Measurements from ENCODE around the gene ZNF396.

- TF ChIP-seq POLR2A (IDR thresholded peaks at IDR 0.05) (no peak), CTCF (IDR thresholded peaks at IDR 0.05) (no peak)
Measured at GRCh38 chr18:35409911-35410310, 32.8 kb upstream of the ZNF396 start.
